ENCODE data around the gene HCN4. TPM values are rescaled to one million over a fixed set of nuclear protein-coding genes. Genes with fewer than 3 reads are reported as not detected.

The HCN4 gene
- total RNA-seq, 2 experiments from 2014 or later, result not detected

GRCh38 chr15:73369154-73369694 lies 466 bp upstream of the HCN4 start:
- no peaks in the 10 kb centered on the region for H3K36me3 Mint-ChIP-seq
- no peak overlapping the region for H3K27ac Mint-ChIP-seq
- no peak for ATAC-seq
- peaks cover 5% of the 10 kb centered on the region for H3K4me1 Mint-ChIP-seq
- no peak overlapping the region for H3K4me3 Mint-ChIP-seq
- no peak for DNase-seq
- H3K9me3 Mint-ChIP-seq (ENCODE audit: low read depth), result no peaks in the 10 kb centered on the region
- CTCF ChIA-PET, result no interaction called here
- peaks cover 62% of the 10 kb centered on the region for H3K27me3 Mint-ChIP-seq

- H3K27me3 Mint-ChIP-seq, result peaks cover 64% of the 10 kb centered on the region
- CTCF ChIA-PET, result no interaction called here
- H3K27ac Mint-ChIP-seq, result no peak overlapping the region
- no peaks in the 10 kb centered on the region for H3K36me3 Mint-ChIP-seq
- DNase-seq, result no peak
- no peak overlapping the region for H3K4me3 Mint-ChIP-seq
- H3K4me1 Mint-ChIP-seq, result peaks cover 6% of the 10 kb centered on the region
- no peaks in the 10 kb centered on the region for H3K9me3 Mint-ChIP-seq (ENCODE audit: low read depth)
- ATAC-seq, result no peak
These were observed 996 bp downstream of the HCN4 start for GRCh38 chr15:73367624-73368300.

GRCh38 chr15:73366766-73367623 lies 1.8 kb downstream of the HCN4 start:
- H3K27ac Mint-ChIP-seq, result no peak overlapping the region
- peaks cover 6% of the 10 kb centered on the region for H3K4me1 Mint-ChIP-seq
- H3K36me3 Mint-ChIP-seq, result no peaks in the 10 kb centered on the region
- no peak overlapping the region for H3K4me3 Mint-ChIP-seq
- H3K9me3 Mint-ChIP-seq (ENCODE audit: low read depth), result no peaks in the 10 kb centered on the region
- DNase-seq (no peak), ATAC-seq (no peak)
- peaks cover 62% of the 10 kb centered on the region for H3K27me3 Mint-ChIP-seq
- CTCF ChIA-PET, result no interaction called here

DNA sequence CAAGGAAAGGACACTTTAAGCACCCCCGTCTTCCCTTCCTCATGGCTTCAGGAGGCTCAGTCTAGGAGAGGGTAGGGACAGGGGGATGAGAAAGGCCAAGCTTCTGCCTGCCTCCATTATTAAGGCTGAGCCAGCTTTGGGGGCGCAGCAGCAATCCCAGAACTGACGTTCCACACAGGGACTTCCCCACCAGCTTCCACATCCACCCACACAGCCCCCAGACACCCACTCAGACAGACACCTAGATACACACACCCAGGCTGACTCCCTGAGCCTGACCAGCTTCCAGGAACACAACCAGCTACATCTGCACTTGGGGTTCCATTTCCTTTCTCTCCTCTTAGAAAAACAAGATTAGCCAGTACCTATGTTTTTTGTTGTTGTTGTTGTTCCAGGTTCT lies 4.7 kb downstream of the HCN4 start:
- CTCF ChIA-PET, result no interaction called here
- ATAC-seq (no peak), DNase-seq (no peak)
- Mint-ChIP-seq H3K4me1 (peaks cover 3% of the 10 kb centered on the region), H3K36me3 (no peaks in the 10 kb centered on the region), H3K9me3 (ENCODE audit: low read depth) (no peaks in the 10 kb centered on the region), H3K27me3 (peaks cover 46% of the 10 kb centered on the region), H3K4me3 (no peak overlapping the region), H3K27ac (no peak overlapping the region)

DNA sequence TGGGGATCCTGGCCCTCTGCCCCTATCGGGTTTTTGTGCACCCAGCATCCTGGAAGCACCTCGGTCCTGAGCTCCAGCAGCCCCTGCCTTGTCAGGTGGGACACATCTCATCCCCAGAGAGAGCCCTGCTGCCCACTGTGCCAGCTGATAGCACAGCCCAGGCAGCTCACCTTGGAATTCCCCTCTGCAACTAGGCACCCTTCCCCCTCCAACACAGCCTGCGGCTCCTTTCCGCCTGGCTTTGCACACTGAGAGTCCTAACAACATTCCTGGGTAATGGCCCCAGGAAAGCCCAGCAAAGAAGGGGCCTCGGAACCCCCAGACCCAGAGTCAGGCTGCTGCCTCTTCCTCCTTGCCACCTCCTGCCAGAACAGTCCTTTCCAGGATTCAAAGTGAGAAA lies 5.9 kb downstream of the HCN4 start:
- Mint-ChIP-seq H3K9me3 (ENCODE audit: low read depth) (no peaks in the 10 kb centered on the region), H3K27me3 (peaks cover 44% of the 10 kb centered on the region)

DNA sequence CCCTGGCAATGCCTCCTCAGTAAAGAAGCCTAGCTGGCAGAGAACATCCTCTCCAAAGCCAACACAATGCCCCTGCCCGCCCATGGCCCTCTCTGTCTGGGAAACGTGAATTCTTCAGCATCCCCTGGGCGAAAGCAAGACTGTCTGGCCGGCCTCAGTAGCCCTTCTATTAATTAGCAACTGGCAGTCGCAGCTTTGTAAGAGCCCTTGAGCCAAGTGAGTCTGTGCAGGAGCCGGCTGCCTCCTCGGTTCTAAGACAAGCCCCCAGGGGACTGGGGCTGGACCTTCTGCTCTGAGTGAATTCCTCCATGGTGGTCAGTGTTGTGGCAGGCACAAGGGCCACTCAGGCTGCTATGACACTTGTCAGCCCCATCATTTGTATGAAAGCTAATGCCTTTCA lies 7.4 kb downstream of the HCN4 start:
- H3K9me3 Mint-ChIP-seq (ENCODE audit: low read depth), result no peaks in the 10 kb centered on the region
- peaks cover 42% of the 10 kb centered on the region for H3K27me3 Mint-ChIP-seq
- no peak for DNase-seq
- ATAC-seq, result no peak
- no peak overlapping the region for H3K4me3 Mint-ChIP-seq
- CTCF ChIA-PET, result no interaction called here
- peaks cover 3% of the 10 kb centered on the region for H3K4me1 Mint-ChIP-seq
- H3K36me3 Mint-ChIP-seq, result no peaks in the 10 kb centered on the region
- H3K27ac Mint-ChIP-seq, result no peak overlapping the region

More for the DNA sequence above, 5.9 kb downstream of the HCN4 start:
- H3K4me3 Mint-ChIP-seq, result no peak overlapping the region
- DNase-seq (no peak), ATAC-seq (no peak)
- H3K27ac Mint-ChIP-seq, result no peak overlapping the region
- H3K4me1 Mint-ChIP-seq, result peaks cover 3% of the 10 kb centered on the region
- CTCF ChIA-PET, result no interaction called here
- H3K36me3 Mint-ChIP-seq, result no peaks in the 10 kb centered on the region

DNA sequence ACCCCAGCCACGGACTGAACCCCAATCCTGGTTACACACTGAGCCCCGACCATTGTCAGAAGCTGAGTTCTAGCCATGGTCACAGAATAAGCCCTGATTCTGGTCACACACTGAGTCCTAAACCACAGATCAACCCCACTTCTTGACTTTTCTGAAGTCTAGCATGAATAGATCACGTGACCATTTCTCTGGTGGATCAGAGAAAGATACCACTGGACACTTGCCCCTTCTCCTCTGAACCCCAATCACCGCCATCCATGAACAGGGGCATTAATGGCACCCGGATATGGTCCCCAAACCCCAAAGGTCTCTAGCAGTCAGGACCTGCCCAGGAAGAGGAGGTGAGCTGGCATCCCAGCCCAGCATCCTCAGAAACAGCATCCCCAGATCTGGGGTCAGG lies 9.1 kb downstream of the HCN4 start:
- Mint-ChIP-seq H3K27ac (no peak overlapping the region), H3K9me3 (ENCODE audit: low read depth) (no peaks in the 10 kb centered on the region), H3K27me3 (peaks cover 28% of the 10 kb centered on the region), H3K4me3 (no peak overlapping the region), H3K4me1 (peaks cover 3% of the 10 kb centered on the region), H3K36me3 (no peaks in the 10 kb centered on the region)
- CTCF ChIA-PET, result interaction anchor here (0.6 kb wide), 1 partner anchor 1229 kb away, joined by 3 read pairs; no protein-coding TSS in a partner anchor
- DNase-seq, result no peak
- no peak for ATAC-seq

DNA sequence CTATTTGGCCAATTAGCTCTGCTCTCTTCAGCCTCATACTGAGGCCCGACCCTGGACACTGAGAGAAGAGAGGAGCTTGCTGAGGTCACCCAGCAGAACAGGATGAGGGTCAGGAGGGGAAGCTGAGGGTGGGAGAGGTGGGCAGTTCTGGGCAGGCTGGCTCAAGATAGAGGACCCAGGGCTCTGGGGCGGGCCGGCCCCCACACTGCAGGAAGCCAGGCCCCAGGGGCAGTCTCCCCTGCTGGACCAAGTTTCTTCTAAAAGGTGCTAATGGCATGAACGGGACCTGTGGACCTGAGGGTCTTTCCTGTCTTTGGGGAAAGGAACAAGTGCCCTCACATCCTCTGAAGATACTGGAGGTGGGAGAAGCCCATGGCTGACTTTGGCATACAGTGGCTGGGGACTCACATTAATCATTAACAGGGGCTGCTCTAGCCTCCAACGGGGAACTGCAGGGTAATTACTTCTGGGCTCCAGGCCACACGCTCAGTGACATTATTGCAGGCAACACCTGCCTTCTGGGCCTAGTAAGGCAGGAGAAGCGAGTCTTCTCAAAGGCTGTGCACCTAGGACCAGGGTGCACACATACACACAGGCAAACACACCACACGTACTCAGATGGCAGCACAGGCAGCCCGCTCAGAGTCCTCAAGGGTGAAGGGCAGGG lies 10.6 kb downstream of the HCN4 start:
- ATAC-seq, result no peak
- CTCF ChIA-PET, result no interaction called here
- Mint-ChIP-seq H3K9me3 (ENCODE audit: low read depth) (no peaks in the 10 kb centered on the region), H3K27me3 (peaks cover 24% of the 10 kb centered on the region), H3K4me3 (no peak overlapping the region), H3K27ac (no peak overlapping the region), H3K36me3 (no peaks in the 10 kb centered on the region), H3K4me1 (no peaks in the 10 kb centered on the region)
- no peak for DNase-seq

GRCh38 chr15:73355612-73356265 lies 13.0 kb downstream of the HCN4 start:
- no peaks in the 10 kb centered on the region for H3K36me3 Mint-ChIP-seq
- CTCF ChIA-PET, result no interaction called here
- H3K4me3 Mint-ChIP-seq, result no peak overlapping the region
- no peak for DNase-seq
- no peaks in the 10 kb centered on the region for H3K4me1 Mint-ChIP-seq
- peaks cover 18% of the 10 kb centered on the region for H3K27me3 Mint-ChIP-seq
- H3K9me3 Mint-ChIP-seq (ENCODE audit: low read depth), result no peaks in the 10 kb centered on the region
- ATAC-seq, result no peak
- H3K27ac Mint-ChIP-seq, result no peak overlapping the region

DNA sequence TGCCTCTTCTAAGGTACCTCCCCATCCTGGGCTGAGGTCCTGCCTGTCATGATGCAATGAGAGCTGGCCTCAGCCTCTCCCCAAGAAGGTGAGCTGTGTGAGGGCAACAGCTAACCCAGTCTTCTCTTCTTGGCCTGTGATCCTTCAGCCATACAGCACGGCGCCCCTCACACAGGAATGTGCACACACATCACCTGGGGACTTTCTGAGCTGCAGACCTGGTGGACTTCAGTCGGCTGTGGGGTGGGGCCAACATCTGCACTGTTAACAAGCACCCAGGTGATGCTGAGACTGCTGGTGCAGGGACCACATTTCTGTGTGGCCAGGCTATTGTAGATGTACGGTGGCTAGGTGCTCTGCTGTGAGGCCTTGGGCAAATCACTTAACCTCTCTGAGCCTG lies 14.5 kb downstream of the HCN4 start:
- ATAC-seq (no peak), DNase-seq (no peak)
- Mint-ChIP-seq H3K4me1 (no peaks in the 10 kb centered on the region), H3K27ac (no peak overlapping the region), H3K27me3 (peaks cover 9% of the 10 kb centered on the region), H3K4me3 (no peak overlapping the region), H3K9me3 (ENCODE audit: low read depth) (no peaks in the 10 kb centered on the region), H3K36me3 (no peaks in the 10 kb centered on the region)
- CTCF ChIA-PET, result no interaction called here

DNA sequence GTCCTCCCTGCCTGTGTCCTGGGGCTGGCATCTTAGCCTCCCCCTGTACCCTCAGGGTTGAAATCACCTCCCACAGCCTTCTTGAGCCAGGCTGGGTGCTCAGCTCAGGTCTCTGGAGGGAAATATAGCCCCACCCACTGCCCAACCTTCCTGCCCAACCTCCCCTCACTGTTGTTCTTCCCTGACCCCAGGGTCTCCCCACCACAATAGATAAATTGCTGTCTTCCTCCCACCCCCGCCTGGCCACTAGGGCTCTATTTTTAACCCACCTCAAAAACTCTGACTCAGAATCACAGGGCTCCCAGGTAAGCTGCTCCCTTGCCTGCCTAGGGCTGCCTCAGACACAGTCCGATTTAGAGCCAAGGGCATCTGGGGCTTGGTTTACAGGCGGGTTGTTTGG lies 15.0 kb downstream of the HCN4 start:
- Mint-ChIP-seq H3K4me1 (no peaks in the 10 kb centered on the region), H3K4me3 (no peak overlapping the region), H3K27ac (no peak overlapping the region), H3K27me3 (peaks cover 9% of the 10 kb centered on the region), H3K9me3 (ENCODE audit: low read depth) (no peaks in the 10 kb centered on the region), H3K36me3 (no peaks in the 10 kb centered on the region)
- CTCF ChIA-PET, result no interaction called here
- ATAC-seq (no peak), DNase-seq (no peak)

DNA sequence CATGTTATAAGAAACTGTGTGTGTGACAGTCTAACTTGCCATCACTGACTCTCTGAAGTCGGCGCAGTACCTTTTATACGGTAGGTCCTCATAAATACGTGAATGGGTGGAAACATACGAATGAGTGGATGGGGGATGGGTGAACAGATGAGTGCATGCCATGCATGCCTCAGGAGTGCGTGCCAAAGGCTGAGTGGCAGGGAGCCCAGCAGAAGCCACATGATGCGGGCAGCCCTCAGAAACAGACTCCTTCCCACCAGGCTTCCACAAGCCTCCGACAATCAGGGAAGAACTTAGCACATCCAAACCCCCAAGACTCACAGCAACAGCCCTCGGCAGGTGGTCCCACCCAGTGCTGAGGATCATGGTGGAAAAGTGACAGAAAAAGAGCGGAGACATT lies 16.7 kb downstream of the HCN4 start:
- no peak for DNase-seq
- H3K36me3 Mint-ChIP-seq, result no peaks in the 10 kb centered on the region
- peaks cover 2% of the 10 kb centered on the region for H3K27me3 Mint-ChIP-seq
- no peaks in the 10 kb centered on the region for H3K4me1 Mint-ChIP-seq
- ATAC-seq, result no peak
- no peaks in the 10 kb centered on the region for H3K9me3 Mint-ChIP-seq (ENCODE audit: low read depth)
- CTCF ChIA-PET, result no interaction called here
- H3K27ac Mint-ChIP-seq, result no peak overlapping the region
- H3K4me3 Mint-ChIP-seq, result no peak overlapping the region

DNA sequence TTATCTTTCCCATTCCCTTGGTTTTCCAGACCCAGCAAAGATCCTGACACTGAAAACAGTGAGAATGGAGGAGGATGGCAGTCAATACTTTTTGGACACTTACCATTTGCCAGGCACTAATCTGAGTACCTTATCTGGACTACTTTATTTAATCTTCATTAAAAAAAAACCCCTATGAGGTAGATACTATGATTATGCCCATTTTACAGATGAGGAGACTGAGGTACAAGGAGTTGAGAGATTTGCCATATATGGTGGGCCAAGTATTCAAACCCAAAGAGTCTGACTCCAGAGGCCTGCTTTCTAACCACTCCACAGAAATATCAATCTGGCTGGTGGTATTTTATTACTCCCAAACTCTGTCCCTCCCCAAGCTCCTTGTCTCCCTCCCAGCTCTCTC lies 19.6 kb downstream of the HCN4 start:
- Mint-ChIP-seq H3K36me3 (no peaks in the 10 kb centered on the region), H3K27me3 (no peaks in the 10 kb centered on the region), H3K4me1 (no peaks in the 10 kb centered on the region), H3K27ac (no peak overlapping the region), H3K4me3 (no peak overlapping the region), H3K9me3 (ENCODE audit: low read depth) (no peaks in the 10 kb centered on the region)
- CTCF ChIA-PET, result no interaction called here
- DNase-seq, result no peak
- ATAC-seq, result no peak

All from activated CD8-positive, alpha-beta memory T cell treated with anti-CD3 and anti-CD28 coated beads, Interleukin-2, amount 10 ng/mL, durations not matched to agents 7 days and 5 days (primary cell).